Body of pancreas (tissue), 4 donors: ENCODE measurements around the gene CACNA1E. TPM values are rescaled to one million over a fixed set of nuclear protein-coding genes. Genes with fewer than 3 reads are reported as not detected.

Experiments
- ATAC-seq: fragments of 150-250 bp; one replicate; pipeline ENCODE4 v1.9.1; 2016
- DNase-seq, 4 donors: peaks; one replicate each; pipeline ENCODE4 v3.0.0-alpha.2; 2019
- H3K27ac ChIP-seq, 4 donors: fragments of 200-600 bp; sonication (generic); 1 replicate in 3 of 4; 2 replicates in 1 of 4; pipeline versions ENCODE4 v1.5.1 to v1.6.1; 2016 to 2019; ENCODE audit warnings: mild to moderate bottlenecking in 1 of 4, mixed read lengths in 1 of 4, moderate library complexity in 1 of 4
- H3K27me3 ChIP-seq, 2 donors: fragments of 200-600 bp; sonication (generic); one replicate each; pipeline ENCODE4 v1.6.0; 2016; ENCODE audit warnings: mild to moderate bottlenecking in 1 of 2
- H3K36me3 ChIP-seq, 2 donors: fragments of 200-600 bp; sonication (generic); replicated peaks in 1 of 2; 2 replicates each; pipeline ENCODE4 v1.5.1; 2016; ENCODE audit warnings: low read depth in 2 of 2; ENCODE audit not compliant: insufficient read depth in 1 of 2
- H3K4me1 ChIP-seq: fragments of 200-600 bp; sonication (generic); one replicate; pipeline ENCODE4 v1.6.0; 2016
- H3K4me3 ChIP-seq, 2 donors: fragments of 200-600 bp; sonication (generic); 1 replicate in 1 of 2; 2 replicates in 1 of 2; pipeline ENCODE4 v1.5.1; 2016 to 2019
- H3K9me3 ChIP-seq, 3 donors: fragments of 200-600 bp; sonication (generic); 1 replicate in 2 of 3; 2 replicates in 1 of 3; pipeline ENCODE4 v1.5.1; 2016
- CTCF ChIP-seq, 7 experiments: fragments of 450-650 bp in 4 of 7; fragments of 200-600 bp in 3 of 7; sonication (generic) in 3 of 7; IDR thresholded peaks; one replicate each; pipeline ENCODE4 v1.5.1; 2016 to 2019; ENCODE audit warnings: antibody characterized with exemption in 7 of 7
- POLR2A ChIP-seq, 3 donors: fragments of 450-650 bp; IDR thresholded peaks; one replicate each; pipeline ENCODE4 v1.6.1; 2016; ENCODE audit warnings: antibody characterized with exemption in 3 of 3, mild to moderate bottlenecking in 2 of 3
- WGBS, 2 donors: methylation state at CpG; one replicate each; pipeline ENCODE4 v1.1.5; 2017; 5-methylcytosine and 5-hydroxymethylcytosine counted together
- intact Hi-C: fragments of 100-400 bp; cut with DNase I; formaldehyde crosslinking; loops from one replicate; pipeline ENCODE4 v1.15.1; 2023
- total RNA-seq, 2 donors: library from RNA; depleted of rRNA; stranded (reverse); fragments of >200 nt; gene quantifications; one replicate each; pipeline ENCODE4 v1.1.0, GENCODE V29; 2016

Gene CACNA1E
- total RNA-seq, 2 donors from 2014 or later: 1.0 TPM; not detected in 1

- 30 to 36% methylated on average over 5 of the region's 5 CpGs for WGBS, 2 donors
- intact Hi-C loops: no loop called here
- no peak for ATAC-seq
Measured at GRCh38 chr1:181623850-181624249, 140.5 kb downstream of the CACNA1E start.

GRCh38 chr1:181626279-181626938, 143.1 kb downstream of the CACNA1E start:
- H3K27ac ChIP-seq: no peak overlapping the region
- H3K36me3 ChIP-seq: no peaks in the 10 kb centered on the region
- WGBS, 2 donors: 40 to 49% methylated on average over 5 of the region's 5 CpGs
- TF ChIP-seq CTCF (IDR thresholded peaks at IDR 0.05) (no peak), POLR2A (IDR thresholded peaks at IDR 0.05) (no peak)
- no peaks in the 10 kb centered on the region for H3K9me3 ChIP-seq
- intact Hi-C loops: no loop called here
- H3K27me3 ChIP-seq: no peaks in the 10 kb centered on the region
- ATAC-seq (no peak), DNase-seq (no peak)
- H3K4me3 ChIP-seq: no peak overlapping the region
- peaks cover 7% of the 10 kb centered on the region for H3K4me1 ChIP-seq

More at GRCh38 chr1:181623850-181624249, 140.5 kb downstream of the CACNA1E start:
- H3K36me3 ChIP-seq: no peaks in the 10 kb centered on the region
- H3K9me3 ChIP-seq: no peaks in the 10 kb centered on the region
- no peak overlapping the region for H3K4me3 ChIP-seq
- TF ChIP-seq POLR2A (IDR thresholded peaks at IDR 0.05) (no peak), CTCF (IDR thresholded peaks at IDR 0.05) (no peak)
- no peak for DNase-seq
- H3K4me1 ChIP-seq: no peaks in the 10 kb centered on the region
- H3K27me3 ChIP-seq: no peaks in the 10 kb centered on the region
- H3K27ac ChIP-seq: no peak overlapping the region

- no peaks in the 10 kb centered on the region for H3K27me3 ChIP-seq
- H3K9me3 ChIP-seq: no peaks in the 10 kb centered on the region
- no peak for TF ChIP-seq POLR2A (IDR thresholded peaks at IDR 0.05)
- no peak for TF ChIP-seq CTCF (IDR thresholded peaks at IDR 0.05)
- intact Hi-C loops: no loop called here
- ATAC-seq: no peak
- H3K4me3 ChIP-seq: no peak overlapping the region
- no peak overlapping the region for H3K27ac ChIP-seq
- 78 to 89% methylated on average over 2 of the region's 2 CpGs for WGBS, 2 donors
- H3K36me3 ChIP-seq: no peaks in the 10 kb centered on the region
- DNase-seq: no peak
- H3K4me1 ChIP-seq: peaks cover 7% of the 10 kb centered on the region
Measured at GRCh38 chr1:181630398-181630797, 147.1 kb downstream of the CACNA1E start.

DNA sequence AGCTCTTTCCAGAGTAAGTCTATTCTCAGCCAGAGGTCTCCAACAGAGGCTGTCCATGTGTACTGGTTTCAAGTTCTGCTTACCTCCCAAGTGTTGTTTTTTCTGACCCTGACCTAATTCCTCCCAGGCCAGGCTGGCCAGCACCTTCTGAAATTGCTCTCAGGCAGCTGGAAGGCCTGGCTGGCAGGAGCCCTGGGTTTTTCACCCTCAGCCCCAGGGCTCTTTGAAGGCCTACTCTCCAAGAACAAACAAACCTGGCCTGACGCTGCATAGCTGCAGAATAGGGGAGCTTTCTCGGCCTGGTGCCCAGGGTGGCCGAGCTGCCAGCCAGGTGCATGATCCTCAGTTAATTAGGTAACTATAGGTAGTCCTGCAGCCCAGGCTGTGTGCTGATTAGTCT, 147.5 kb downstream of the CACNA1E start:
- intact Hi-C loops: no loop called here
- Histone ChIP-seq H3K27me3 (no peaks in the 10 kb centered on the region), H3K9me3 (no peaks in the 10 kb centered on the region), H3K4me1 (peaks cover 7% of the 10 kb centered on the region), H3K4me3 (no peak overlapping the region), H3K27ac (no peak overlapping the region), H3K36me3 (no peaks in the 10 kb centered on the region)
- no peak for ATAC-seq
- WGBS, 2 donors: 19 to 29% methylated on average over 2 to 3 of the region's 3 CpGs
- TF ChIP-seq POLR2A (IDR thresholded peaks at IDR 0.05) (no peak), CTCF (IDR thresholded peaks at IDR 0.05) (no peak)
- DNase-seq: peak; percentile 17 to 71 (median 56)

GRCh38 chr1:181632492-181632891, 149.2 kb downstream of the CACNA1E start:
- ATAC-seq (no peak), DNase-seq (no peak)
- Histone ChIP-seq H3K4me3 (no peak overlapping the region), H3K36me3 (no peaks in the 10 kb centered on the region), H3K27ac (no peak overlapping the region), H3K27me3 (no peaks in the 10 kb centered on the region), H3K9me3 (no peaks in the 10 kb centered on the region), H3K4me1 (peaks cover 7% of the 10 kb centered on the region)
- TF ChIP-seq POLR2A (IDR thresholded peaks at IDR 0.05) (no peak), CTCF (IDR thresholded peaks at IDR 0.05) (no peak)
- WGBS, 2 donors: 33 to 54% methylated on average over 1 of the region's 1 CpG
- intact Hi-C loops: no loop called here
